22Rv1 (cell line): ENCODE measurements around the gene TCL1A.

Experiments used
- H3K27ac ChIP-seq: fragments of 450-650 bp; 2 replicates; pipeline ENCODE4 v1.5.1; 2017
- ZFX ChIP-seq: fragments of 450-650 bp; IDR thresholded peaks from 2 replicates; pipeline ENCODE4 v1.6.1; 2017; ENCODE audit warnings: antibody characterized with exemption, borderline replicate concordance
- TF ChIP-seq, protein P1 (sequence below): fragments of 450-650 bp; IDR thresholded peaks from 2 replicates; pipeline ENCODE4 v1.5.1; 2017; ENCODE audit warnings: mild to moderate bottlenecking

The TCL1A gene

DNA sequence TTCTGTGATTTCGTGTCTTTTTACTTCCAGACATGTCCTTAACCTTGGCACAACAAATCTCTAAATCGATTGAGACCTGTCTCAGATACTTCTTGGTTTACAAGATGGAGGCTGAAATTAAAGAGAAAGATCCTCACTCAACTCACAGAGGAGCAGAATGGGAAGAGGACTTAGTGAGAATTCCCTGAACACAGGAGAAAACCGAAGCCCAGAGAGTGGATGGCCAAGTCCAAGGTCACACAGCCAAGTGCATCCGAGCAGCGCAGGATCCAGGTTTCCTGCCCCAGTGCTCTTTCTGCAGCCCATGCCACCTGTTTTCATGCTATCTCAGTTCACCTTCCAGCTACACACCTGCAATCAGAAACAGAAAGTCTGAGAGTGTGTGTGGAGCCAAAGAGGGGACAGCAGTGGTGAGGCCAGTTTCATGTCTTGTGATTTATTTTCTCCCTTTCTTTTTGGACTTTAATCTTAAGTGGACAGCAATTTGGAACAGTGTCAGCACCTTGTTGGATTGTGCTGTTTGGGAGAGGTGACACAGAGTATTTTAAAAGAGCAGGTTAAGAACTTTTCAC is 50.6 kb downstream of the TCL1A start:
- no peak overlapping the region for H3K27ac ChIP-seq
- no peak for TF ChIP-seq ZFX
- TF ChIP-seq, protein P1, sequence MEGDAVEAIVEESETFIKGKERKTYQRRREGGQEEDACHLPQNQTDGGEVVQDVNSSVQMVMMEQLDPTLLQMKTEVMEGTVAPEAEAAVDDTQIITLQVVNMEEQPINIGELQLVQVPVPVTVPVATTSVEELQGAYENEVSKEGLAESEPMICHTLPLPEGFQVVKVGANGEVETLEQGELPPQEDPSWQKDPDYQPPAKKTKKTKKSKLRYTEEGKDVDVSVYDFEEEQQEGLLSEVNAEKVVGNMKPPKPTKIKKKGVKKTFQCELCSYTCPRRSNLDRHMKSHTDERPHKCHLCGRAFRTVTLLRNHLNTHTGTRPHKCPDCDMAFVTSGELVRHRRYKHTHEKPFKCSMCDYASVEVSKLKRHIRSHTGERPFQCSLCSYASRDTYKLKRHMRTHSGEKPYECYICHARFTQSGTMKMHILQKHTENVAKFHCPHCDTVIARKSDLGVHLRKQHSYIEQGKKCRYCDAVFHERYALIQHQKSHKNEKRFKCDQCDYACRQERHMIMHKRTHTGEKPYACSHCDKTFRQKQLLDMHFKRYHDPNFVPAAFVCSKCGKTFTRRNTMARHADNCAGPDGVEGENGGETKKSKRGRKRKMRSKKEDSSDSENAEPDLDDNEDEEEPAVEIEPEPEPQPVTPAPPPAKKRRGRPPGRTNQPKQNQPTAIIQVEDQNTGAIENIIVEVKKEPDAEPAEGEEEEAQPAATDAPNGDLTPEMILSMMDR = no peak

DNA sequence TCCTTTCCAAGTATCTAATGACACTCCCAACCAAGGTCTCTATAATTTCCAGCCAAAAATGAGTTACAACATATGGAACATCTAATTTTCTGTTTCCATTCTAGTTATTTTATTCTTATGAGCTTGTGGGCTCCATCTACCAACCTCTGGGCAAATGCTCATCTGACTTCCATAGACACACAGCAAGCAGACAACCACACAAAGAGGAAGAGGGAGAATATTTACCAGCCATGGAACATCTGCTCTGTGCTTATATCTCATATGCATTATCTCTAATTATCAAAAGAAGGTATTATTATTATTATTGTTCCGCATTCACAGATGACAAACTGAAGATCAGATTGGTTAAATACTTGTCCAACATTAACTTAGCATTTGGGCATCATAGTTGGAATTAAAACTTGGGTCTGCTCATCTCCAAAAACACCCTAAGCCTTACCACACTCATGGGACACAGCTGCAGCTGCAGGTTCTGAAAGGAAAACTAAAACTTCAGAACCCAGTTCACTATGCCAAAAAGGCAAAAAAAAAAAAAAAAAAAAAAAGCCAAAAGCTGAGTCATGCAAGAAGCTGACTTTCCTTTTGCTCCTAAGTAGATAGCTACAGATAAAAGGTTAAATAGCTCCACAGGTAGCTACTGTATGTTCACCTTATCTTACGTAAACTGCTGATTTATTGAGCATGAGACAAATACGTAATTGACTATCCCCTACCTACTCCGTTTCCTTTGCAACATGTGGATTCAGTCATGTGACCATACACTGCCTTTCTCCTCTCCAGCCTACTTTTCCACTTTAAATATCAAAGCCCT is 51.3 kb downstream of the TCL1A start:
- TF ChIP-seq, protein P1 = no peak
- TF ChIP-seq ZFX = no peak
- H3K27ac ChIP-seq = no peak overlapping the region

DNA sequence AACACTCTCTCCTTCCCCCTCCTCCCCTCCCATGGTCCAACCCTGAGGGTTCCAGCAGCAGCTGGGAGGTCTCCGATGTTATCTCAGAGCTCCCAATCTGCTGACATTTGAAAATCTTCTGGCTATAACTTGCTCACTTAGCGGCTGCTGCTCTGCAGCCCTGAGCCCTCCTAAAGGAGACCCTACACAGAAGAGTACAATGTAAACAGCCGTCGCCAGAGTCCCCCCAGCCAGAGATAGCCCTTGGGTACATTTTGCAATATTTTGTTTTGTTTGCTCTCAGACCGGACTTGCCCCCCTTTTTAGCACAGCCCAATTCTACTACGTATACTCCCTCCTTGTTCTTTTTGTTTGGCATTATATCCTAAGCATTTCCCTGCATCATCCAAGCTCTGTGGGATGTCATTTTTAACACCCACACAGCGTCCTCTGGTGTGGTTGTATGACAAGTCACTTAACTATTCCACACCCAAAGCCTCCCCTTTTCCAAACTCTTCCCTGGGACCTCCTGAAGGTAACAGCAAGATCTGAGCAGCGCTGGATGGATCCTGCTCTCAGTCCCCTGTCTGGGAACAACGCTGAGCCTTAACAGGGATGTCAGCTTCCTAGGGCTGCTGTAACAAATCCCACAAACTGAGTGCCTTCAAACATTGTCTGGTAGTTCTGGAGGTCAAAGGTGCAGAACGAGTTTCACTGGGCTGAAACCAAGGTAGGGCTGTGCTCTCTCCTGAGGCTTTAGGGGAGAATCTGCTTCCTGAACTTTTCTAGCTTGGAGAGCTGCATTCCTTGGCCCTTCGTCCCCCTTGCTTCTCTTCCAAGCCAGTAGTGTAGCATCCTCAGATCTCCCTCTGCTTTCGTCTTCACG is 53.0 kb downstream of the TCL1A start:
- no peak overlapping the region for H3K27ac ChIP-seq
- TF ChIP-seq, protein P1 = no peak
- no peak for TF ChIP-seq ZFX

DNA sequence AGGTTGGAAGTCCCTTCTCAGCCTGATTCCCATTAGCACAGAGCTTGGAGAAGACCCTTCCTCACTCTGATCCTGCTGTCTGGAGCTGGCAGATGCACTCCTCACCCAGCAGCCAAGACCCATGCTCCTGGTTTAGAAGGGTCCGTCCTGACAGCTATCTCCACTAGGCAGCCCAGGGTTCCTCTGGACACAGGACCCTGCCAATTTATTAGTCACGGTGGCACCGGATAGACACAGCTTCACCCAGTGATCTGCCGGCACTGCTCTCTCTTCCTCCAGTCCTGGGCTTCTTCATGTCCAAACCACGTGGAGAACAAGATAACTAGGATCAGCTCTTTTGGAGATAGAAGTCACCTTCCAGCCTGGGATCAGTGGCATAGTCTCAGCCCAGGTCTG is 53.9 kb downstream of the TCL1A start:
- TF ChIP-seq, protein P1 = no peak
- no peak for TF ChIP-seq ZFX
- no peak overlapping the region for H3K27ac ChIP-seq
